ENCODE results near the gene COL4A4. TPM values are rescaled to one million over a fixed set of nuclear protein-coding genes. Genes with fewer than 3 reads are reported as not detected.
A peak's percentile ranks its signal among the peaks of the same experiment; 100 is the strongest.

Gene COL4A4
- total and polyA plus RNA-seq, 2 of the 4 experiments (the other 2 are of a cell fraction), result 0.02 TPM; not detected in 1

DNA sequence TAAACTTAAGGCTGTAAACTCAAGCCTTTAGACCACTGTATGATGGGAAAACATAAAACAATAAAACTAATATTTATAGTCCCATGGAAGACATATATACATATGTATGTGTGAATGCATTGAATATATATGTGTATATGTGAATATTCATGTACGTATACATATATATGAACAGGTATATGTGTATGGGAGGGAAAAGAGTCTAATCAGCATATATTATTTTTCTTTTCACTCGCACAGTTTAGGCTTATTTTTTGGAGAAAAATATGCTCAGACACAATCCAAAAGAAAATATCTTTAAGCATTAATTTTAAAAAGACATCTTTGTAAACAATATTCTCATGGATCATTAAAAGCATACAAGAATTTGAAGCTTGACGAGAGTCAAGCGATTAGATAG lies 22.7 kb downstream of the COL4A4 start:
- ATAC-seq (ENCODE audit: low read depth) (no peak), DNase-seq (no peak)
- dilution Hi-C loops (cut with HindIII; ENCODE audit: low sequenced_read_pairs, unreplicated experiment) (no loop called here), in situ Hi-C loops (cut with MboI; ENCODE audit: low sequenced_read_pairs) (no loop called here), intact Hi-C loops (cut with micrococcal nuclease) (no loop called here)
- Histone ChIP-seq H3K4ac (ENCODE audit: low read depth, low read length) (no peak overlapping the region), H3K79me1 (ENCODE audit: low read depth in 1 of 2, low read length in 2 of 2) (no peaks in the 10 kb centered on the region), H3K23ac (ENCODE audit: low read depth, low read length) (no peak overlapping the region), H2AK5ac (ENCODE audit: low read depth, low read length) (no peak overlapping the region), H3K9me3 (ENCODE audit: control insufficient read depth, insufficient read depth, low read length) (no peaks in the 10 kb centered on the region), H4K20me1 (ENCODE audit: insufficient read depth, low read length) (no peaks in the 10 kb centered on the region), H2BK120ac (ENCODE audit: low read depth, low read length) (no peak overlapping the region), H3K27me3 (ENCODE audit: control insufficient read depth, insufficient read depth, low read length) (peaks cover 8% of the 10 kb centered on the region), H4K91ac (ENCODE audit: insufficient read depth, low read depth, low read length) (no peak overlapping the region), H2BK15ac (ENCODE audit: low read depth, low read length) (no peak overlapping the region), H3K18ac (ENCODE audit: low read depth, low read length) (no peak overlapping the region), H2AFZ (replicated peaks; ENCODE audit: low read length, poor library complexity) (no peak overlapping the region), H3K4me2 (ENCODE audit: low read depth, low read length) (no peak overlapping the region), H2AK9ac (replicated peaks; ENCODE audit: low read depth, low read length, poor library complexity) (no peak overlapping the region), H3K9ac (ENCODE audit: low read depth, low read length) (no peak overlapping the region), H3K27ac (ENCODE audit: insufficient read depth, low read length) (no peak overlapping the region), H3K14ac (replicated peaks; ENCODE audit: low read depth, low read length) (no peak overlapping the region), H2BK5ac (ENCODE audit: low read depth, low read length, poor library complexity, severe bottlenecking) (no peak overlapping the region), H3K4me1 (ENCODE audit: control insufficient read depth, insufficient read depth, low read length) (no peaks in the 10 kb centered on the region), H2BK20ac (ENCODE audit: low read depth, low read length) (no peak overlapping the region), H4K8ac (ENCODE audit: low read depth in 2 of 2, low read length in 2 of 2) (no peak overlapping the region), H3K36me3 (ENCODE audit: control insufficient read depth, insufficient read depth, low read length) (no peaks in the 10 kb centered on the region), H3K4me3 (ENCODE audit: insufficient read depth, low read depth, low read length) (no peak overlapping the region), H3K9me1 (ENCODE audit: insufficient read depth, low read length) (no peaks in the 10 kb centered on the region), H4K5ac (ENCODE audit: low read depth, low read length) (no peak overlapping the region), H3K56ac (ENCODE audit: extremely low read depth, insufficient read depth, low read length) (no peak overlapping the region)
- no TSS peak for BruUV-seq (replicated peaks)
- WGBS, 2 experiments (ENCODE audit: extremely low coverage in 2 of 2, insufficient read length in 1 of 2), result no CpG with 5 or more reads among the region's 4 CpGs
- TF ChIP-seq RCOR1 (IDR thresholded peaks at IDR 0.05; ENCODE audit: insufficient replicate concordance, low read length), result no peak
- TF ChIP-seq MAFK (IDR thresholded peaks at IDR 0.05; ENCODE audit: low read depth, low read length), result peak; percentile 50
- ChIA-PET CTCF (interaction anchor here (1.0 kb wide), 1 partner anchor 77 kb away, joined by 5 read pairs; no protein-coding TSS in a partner anchor), POLR2A (ENCODE audit: unreplicated experiment) (no interaction called here)
